PFSK-1 (cell line): ENCODE measurements around the gene SETD2.

Experiments
- FOXP2 ChIP-seq: optimal IDR thresholded peaks from 2 replicates; pipeline ENCODE3; 2011; ENCODE audit warnings: borderline replicate concordance, control low read depth, inconsistent platforms; ENCODE audit not compliant: insufficient read depth; ENCODE audit errors: extremely low read length, extremely low read depth
- POLR2AphosphoS5 ChIP-seq: IDR thresholded peaks from 2 replicates; pipeline ENCODE4 v1.6.1; 2012; ENCODE audit warnings: low read depth, mild to moderate bottlenecking, control low read depth, low read length, moderate library complexity
- SIN3A ChIP-seq: IDR thresholded peaks from 2 replicates; pipeline ENCODE4 v1.6.1; 2012; ENCODE audit warnings: mild to moderate bottlenecking, low read length, moderate library complexity, borderline replicate concordance; ENCODE audit not compliant: insufficient read depth
- TAF1 ChIP-seq: IDR thresholded peaks from 2 replicates; pipeline ENCODE4 v1.6.1; 2012; ENCODE audit warnings: low read length, control low read depth, borderline replicate concordance; ENCODE audit not compliant: insufficient read depth
- TF ChIP-seq, protein P1 (sequence below), 2 experiments: IDR thresholded peaks; 2 replicates each; pipeline versions ENCODE4 v1.6.1 to v1.8.0; 2011 to 2012; ENCODE audit warnings: low read depth in 2 of 2, low read length in 2 of 2, control low read depth in 1 of 2, inconsistent platforms in 1 of 2, mild to moderate bottlenecking in 1 of 2, moderate library complexity in 1 of 2; ENCODE audit not compliant: insufficient read depth in 1 of 2

SETD2 gene

DNA sequence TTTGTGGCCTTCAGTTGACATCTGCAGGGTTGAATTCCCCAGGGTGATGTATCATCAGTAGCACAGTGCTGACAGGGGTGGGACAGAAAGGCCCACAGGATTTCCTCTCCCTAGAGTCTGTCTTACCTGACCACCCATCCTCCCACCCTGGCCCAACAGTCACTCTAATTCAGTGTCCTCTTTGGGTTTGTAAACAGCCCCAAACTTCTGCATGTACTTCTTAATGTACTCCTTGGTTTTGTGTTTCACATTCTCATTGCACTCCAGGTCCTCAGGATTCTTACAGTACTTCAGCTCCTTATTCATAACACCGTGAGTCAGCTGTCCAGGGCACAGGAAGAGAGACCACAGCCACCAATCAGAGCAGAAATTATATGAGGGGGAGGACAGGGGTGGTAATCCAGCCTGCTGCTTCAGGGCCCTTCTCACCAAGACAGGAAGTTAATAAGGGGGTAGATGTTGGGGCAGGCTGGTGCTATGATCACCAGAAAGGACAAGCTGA lies 146.9 kb downstream of the SETD2 start:
- TF ChIP-seq POLR2AphosphoS5 (no peak), TAF1 (no peak), SIN3A (0 out of 2 replicates have a peak, but pooled peaks have one; percentile 29)
- TF ChIP-seq, protein P1, sequence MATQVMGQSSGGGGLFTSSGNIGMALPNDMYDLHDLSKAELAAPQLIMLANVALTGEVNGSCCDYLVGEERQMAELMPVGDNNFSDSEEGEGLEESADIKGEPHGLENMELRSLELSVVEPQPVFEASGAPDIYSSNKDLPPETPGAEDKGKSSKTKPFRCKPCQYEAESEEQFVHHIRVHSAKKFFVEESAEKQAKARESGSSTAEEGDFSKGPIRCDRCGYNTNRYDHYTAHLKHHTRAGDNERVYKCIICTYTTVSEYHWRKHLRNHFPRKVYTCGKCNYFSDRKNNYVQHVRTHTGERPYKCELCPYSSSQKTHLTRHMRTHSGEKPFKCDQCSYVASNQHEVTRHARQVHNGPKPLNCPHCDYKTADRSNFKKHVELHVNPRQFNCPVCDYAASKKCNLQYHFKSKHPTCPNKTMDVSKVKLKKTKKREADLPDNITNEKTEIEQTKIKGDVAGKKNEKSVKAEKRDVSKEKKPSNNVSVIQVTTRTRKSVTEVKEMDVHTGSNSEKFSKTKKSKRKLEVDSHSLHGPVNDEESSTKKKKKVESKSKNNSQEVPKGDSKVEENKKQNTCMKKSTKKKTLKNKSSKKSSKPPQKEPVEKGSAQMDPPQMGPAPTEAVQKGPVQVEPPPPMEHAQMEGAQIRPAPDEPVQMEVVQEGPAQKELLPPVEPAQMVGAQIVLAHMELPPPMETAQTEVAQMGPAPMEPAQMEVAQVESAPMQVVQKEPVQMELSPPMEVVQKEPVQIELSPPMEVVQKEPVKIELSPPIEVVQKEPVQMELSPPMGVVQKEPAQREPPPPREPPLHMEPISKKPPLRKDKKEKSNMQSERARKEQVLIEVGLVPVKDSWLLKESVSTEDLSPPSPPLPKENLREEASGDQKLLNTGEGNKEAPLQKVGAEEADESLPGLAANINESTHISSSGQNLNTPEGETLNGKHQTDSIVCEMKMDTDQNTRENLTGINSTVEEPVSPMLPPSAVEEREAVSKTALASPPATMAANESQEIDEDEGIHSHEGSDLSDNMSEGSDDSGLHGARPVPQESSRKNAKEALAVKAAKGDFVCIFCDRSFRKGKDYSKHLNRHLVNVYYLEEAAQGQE (IDR thresholded peaks at IDR 0.05; ENCODE audit: insufficient read depth in 1 of 2, low read depth in 2 of 2, low read length in 2 of 2) = no peak

- TF ChIP-seq SIN3A = no peak
- TF ChIP-seq TAF1 = no peak
- TF ChIP-seq POLR2AphosphoS5 = no peak
- no peak for TF ChIP-seq FOXP2
- TF ChIP-seq, protein P1 (IDR thresholded peaks at IDR 0.05; ENCODE audit: insufficient read depth in 1 of 2, low read depth in 2 of 2, low read length in 2 of 2) = no peak
These were observed 147.6 kb downstream of the SETD2 start for GRCh38 chr3:47016086-47016933.

- no peak for TF ChIP-seq POLR2AphosphoS5
These were observed 148.8 kb downstream of the SETD2 start for GRCh38 chr3:47015151-47015550.

- TF ChIP-seq, protein P1 (IDR thresholded peaks at IDR 0.05; ENCODE audit: insufficient read depth in 1 of 2, low read depth in 2 of 2, low read length in 2 of 2) = no peak
- no peak for TF ChIP-seq SIN3A
- no peak for TF ChIP-seq POLR2AphosphoS5
- no peak for TF ChIP-seq FOXP2
- no peak for TF ChIP-seq TAF1
These were observed 149.9 kb downstream of the SETD2 start for GRCh38 chr3:47014036-47014435.

DNA sequence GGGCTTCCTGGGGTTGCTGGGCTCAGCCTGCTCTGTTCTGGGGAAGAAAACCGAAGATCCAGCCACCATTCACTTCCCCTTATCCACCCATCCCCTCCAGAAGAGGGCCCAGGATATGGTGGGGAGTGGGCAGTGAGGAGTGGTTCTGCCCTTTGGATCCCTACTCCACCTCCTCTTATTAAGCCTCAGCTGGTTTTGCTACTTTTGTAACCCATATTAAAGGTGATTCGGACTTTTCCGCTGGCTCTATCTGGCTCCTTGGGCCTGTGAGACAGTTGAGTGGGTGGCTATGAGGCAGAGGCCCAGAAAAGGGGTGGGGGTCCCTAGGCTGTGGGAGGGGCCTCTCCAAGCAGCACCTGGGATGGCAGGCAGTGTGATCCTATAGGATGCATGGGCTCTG lies 150.7 kb downstream of the SETD2 start:
- TF ChIP-seq, protein P1 (IDR thresholded peaks at IDR 0.05; ENCODE audit: insufficient read depth in 1 of 2, low read depth in 2 of 2, low read length in 2 of 2) = no peak
